ENCODE measurements around the gene FBXO22.
"Not testable (repeated sequence)": the region's sequence is repeated elsewhere in the genome, so short reads cannot be mapped to it uniquely, and the experiment has no call there.

FBXO22 gene

GRCh38 chr15:75903331-75904239, at the start of gene FBXO22:
Gene FBXO22, plus strand, starts transcription at chr15:75903878. Its CDS starts 86 bp downstream, at chr15:75903964.
- H3K4me1 Mint-ChIP-seq: peaks cover 26% of the 10 kb centered on the region
- H3K36me3 Mint-ChIP-seq (ENCODE audit: insufficient read depth): peaks cover 19% of the 10 kb centered on the region

GRCh38 chr15:75857886-75858285, 45.8 kb upstream of the FBXO22 start:
- Mint-ChIP-seq H3K36me3 (ENCODE audit: insufficient read depth) (peaks cover 28% of the 10 kb centered on the region), H3K9me3 (no peaks in the 10 kb centered on the region), H3K27ac (ENCODE audit: low read depth) (no peak overlapping the region), H3K4me3 (no peak overlapping the region), H3K4me1 (peaks cover 30% of the 10 kb centered on the region), H3K27me3 (no peaks in the 10 kb centered on the region)
- no peak for ATAC-seq (replicated peaks; ENCODE audit: extremely low read depth, poor library complexity, severe bottlenecking)
- DNase-seq (ENCODE audit: low spot score in 2 of 2): no peak

More at GRCh38 chr15:75903331-75904239, at the start of gene FBXO22:
- peak within 1 kb of the TSS; percentile 91 for H3K27ac Mint-ChIP-seq (ENCODE audit: low read depth)
- no peaks in the 10 kb centered on the region for H3K27me3 Mint-ChIP-seq
- ATAC-seq (replicated peaks; ENCODE audit: extremely low read depth, poor library complexity, severe bottlenecking): peak; percentile 94
- DNase-seq (ENCODE audit: low spot score in 2 of 2): peak; percentile 80 to 83
- H3K4me3 Mint-ChIP-seq: peak within 1 kb of the TSS; percentile 92
- no peaks in the 10 kb centered on the region for H3K9me3 Mint-ChIP-seq

- H3K9me3 Mint-ChIP-seq: no peaks in the 10 kb centered on the region
- DNase-seq (ENCODE audit: low spot score in 2 of 2): no peak
- H3K27me3 Mint-ChIP-seq: no peaks in the 10 kb centered on the region
- peaks cover 38% of the 10 kb centered on the region for H3K4me1 Mint-ChIP-seq
- H3K36me3 Mint-ChIP-seq (ENCODE audit: insufficient read depth): peaks cover 24% of the 10 kb centered on the region
- H3K4me3 Mint-ChIP-seq: no peak overlapping the region
- ATAC-seq (replicated peaks; ENCODE audit: extremely low read depth, poor library complexity, severe bottlenecking): no peak
- no peak overlapping the region for H3K27ac Mint-ChIP-seq (ENCODE audit: low read depth)
Observed at GRCh38 chr15:75861750-75862402, 41.8 kb upstream of the FBXO22 start.

GRCh38 chr15:75862796-75863195, 40.9 kb upstream of the FBXO22 start:
- ATAC-seq (replicated peaks; ENCODE audit: extremely low read depth, poor library complexity, severe bottlenecking) (no peak), DNase-seq (ENCODE audit: low spot score in 2 of 2) (no peak)
- Mint-ChIP-seq H3K27me3 (no peaks in the 10 kb centered on the region), H3K9me3 (no peaks in the 10 kb centered on the region), H3K4me3 (no peak overlapping the region), H3K4me1 (peaks cover 44% of the 10 kb centered on the region), H3K27ac (ENCODE audit: low read depth) (no peak overlapping the region), H3K36me3 (ENCODE audit: insufficient read depth) (peaks cover 24% of the 10 kb centered on the region)

GRCh38 chr15:75864213-75865059, 39.2 kb upstream of the FBXO22 start:
- Mint-ChIP-seq H3K9me3 (no peaks in the 10 kb centered on the region), H3K27ac (ENCODE audit: low read depth) (no peak overlapping the region), H3K4me3 (no peak overlapping the region), H3K27me3 (no peaks in the 10 kb centered on the region), H3K4me1 (peaks cover 31% of the 10 kb centered on the region), H3K36me3 (ENCODE audit: insufficient read depth) (peaks cover 21% of the 10 kb centered on the region)
- ATAC-seq (replicated peaks; ENCODE audit: extremely low read depth, poor library complexity, severe bottlenecking) (no peak), DNase-seq (ENCODE audit: low spot score in 2 of 2) (no peak)

GRCh38 chr15:75866045-75866444, 37.6 kb upstream of the FBXO22 start:
- H3K27ac Mint-ChIP-seq (ENCODE audit: low read depth): peak overlapping the region; percentile 70
- DNase-seq (ENCODE audit: low spot score in 2 of 2); H3K27me3 Mint-ChIP-seq; ATAC-seq (replicated peaks; ENCODE audit: extremely low read depth, poor library complexity, severe bottlenecking); H3K9me3 Mint-ChIP-seq; H3K4me3 Mint-ChIP-seq: not testable (repeated sequence)
- peaks cover 21% of the 10 kb centered on the region for H3K36me3 Mint-ChIP-seq (ENCODE audit: insufficient read depth)
- H3K4me1 Mint-ChIP-seq: peaks cover 26% of the 10 kb centered on the region

- Mint-ChIP-seq H3K9me3 (no peaks in the 10 kb centered on the region), H3K4me3 (no peak overlapping the region), H3K27me3 (no peaks in the 10 kb centered on the region), H3K4me1 (peaks cover 26% of the 10 kb centered on the region), H3K27ac (ENCODE audit: low read depth) (no peak overlapping the region), H3K36me3 (ENCODE audit: insufficient read depth) (peaks cover 22% of the 10 kb centered on the region)
- DNase-seq (ENCODE audit: low spot score in 2 of 2) (no peak), ATAC-seq (replicated peaks; ENCODE audit: extremely low read depth, poor library complexity, severe bottlenecking) (no peak)
Observed at GRCh38 chr15:75866916-75867315, 36.8 kb upstream of the FBXO22 start.

GRCh38 chr15:75867449-75867848, 36.2 kb upstream of the FBXO22 start:
- Mint-ChIP-seq H3K27ac (ENCODE audit: low read depth) (no peak overlapping the region), H3K4me1 (peaks cover 26% of the 10 kb centered on the region), H3K4me3 (no peak overlapping the region), H3K27me3 (no peaks in the 10 kb centered on the region), H3K9me3 (no peaks in the 10 kb centered on the region), H3K36me3 (ENCODE audit: insufficient read depth) (peaks cover 22% of the 10 kb centered on the region)
- ATAC-seq (replicated peaks; ENCODE audit: extremely low read depth, poor library complexity, severe bottlenecking) (no peak), DNase-seq (ENCODE audit: low spot score in 2 of 2) (no peak)

- no peaks in the 10 kb centered on the region for H3K27me3 Mint-ChIP-seq
- no peaks in the 10 kb centered on the region for H3K9me3 Mint-ChIP-seq
- ATAC-seq (replicated peaks; ENCODE audit: extremely low read depth, poor library complexity, severe bottlenecking): no peak
- no peak overlapping the region for H3K4me3 Mint-ChIP-seq
- no peak for DNase-seq (ENCODE audit: low spot score in 2 of 2)
- peaks cover 21% of the 10 kb centered on the region for H3K36me3 Mint-ChIP-seq (ENCODE audit: insufficient read depth)
- peaks cover 26% of the 10 kb centered on the region for H3K4me1 Mint-ChIP-seq
- no peak overlapping the region for H3K27ac Mint-ChIP-seq (ENCODE audit: low read depth)
Observed at GRCh38 chr15:75868019-75868418, 35.7 kb upstream of the FBXO22 start.

- ATAC-seq (replicated peaks; ENCODE audit: extremely low read depth, poor library complexity, severe bottlenecking) (no peak), DNase-seq (ENCODE audit: low spot score in 2 of 2) (no peak)
- no peaks in the 10 kb centered on the region for H3K9me3 Mint-ChIP-seq
- H3K27ac Mint-ChIP-seq (ENCODE audit: low read depth): no peak overlapping the region
- H3K4me1 Mint-ChIP-seq: peaks cover 33% of the 10 kb centered on the region
- H3K36me3 Mint-ChIP-seq (ENCODE audit: insufficient read depth): peaks cover 24% of the 10 kb centered on the region
- no peaks in the 10 kb centered on the region for H3K27me3 Mint-ChIP-seq
- no peak overlapping the region for H3K4me3 Mint-ChIP-seq
Observed at GRCh38 chr15:75869446-75869845, 34.2 kb upstream of the FBXO22 start.

GRCh38 chr15:75871589-75871988, 32.1 kb upstream of the FBXO22 start:
- not testable (repeated sequence) for DNase-seq (ENCODE audit: low spot score in 2 of 2); H3K9me3 Mint-ChIP-seq; H3K4me3 Mint-ChIP-seq; H3K27me3 Mint-ChIP-seq; H3K27ac Mint-ChIP-seq (ENCODE audit: low read depth); ATAC-seq (replicated peaks; ENCODE audit: extremely low read depth, poor library complexity, severe bottlenecking)
- H3K36me3 Mint-ChIP-seq (ENCODE audit: insufficient read depth): peaks cover 37% of the 10 kb centered on the region
- peaks cover 17% of the 10 kb centered on the region for H3K4me1 Mint-ChIP-seq

- Mint-ChIP-seq H3K4me1 (peaks cover 8% of the 10 kb centered on the region), H3K9me3 (no peaks in the 10 kb centered on the region), H3K27ac (ENCODE audit: low read depth) (no peak overlapping the region), H3K36me3 (ENCODE audit: insufficient read depth) (peaks cover 37% of the 10 kb centered on the region), H3K4me3 (no peak overlapping the region), H3K27me3 (no peaks in the 10 kb centered on the region)
- no peak for DNase-seq (ENCODE audit: low spot score in 2 of 2)
- ATAC-seq (replicated peaks; ENCODE audit: extremely low read depth, poor library complexity, severe bottlenecking): no peak
Observed at GRCh38 chr15:75872403-75872990, 31.2 kb upstream of the FBXO22 start.
